Stimulated activated CD8-positive, alpha-beta memory T cell treated with anti-CD3 and anti-CD28 coated beads, Interleukin-7, amount 100 ng/mL, for 1 hour (primary cell): ENCODE data around the gene ACOX3.
"Not testable (repeated sequence)": the region's sequence is repeated elsewhere in the genome, so short reads cannot be mapped to it uniquely, and the experiment has no call there.

Source experiments
- DNase-seq, 2 donors: peaks; one replicate each; pipeline ENCODE4 v3.0.0-alpha.2; 2020; ENCODE audit warnings: low read depth in 2 of 2

The ACOX3 gene

GRCh38 chr4:8387194-8387593 lies 53.3 kb downstream of the ACOX3 start:
- no peak for DNase-seq

GRCh38 chr4:8386731-8387130 lies 53.8 kb downstream of the ACOX3 start:
- DNase-seq: no peak

- not testable (repeated sequence) for DNase-seq
Observed at GRCh38 chr4:8386131-8386530, 54.4 kb downstream of the ACOX3 start.

GRCh38 chr4:8385611-8386010 lies 54.9 kb downstream of the ACOX3 start:
- no peak for DNase-seq

GRCh38 chr4:8385106-8385505 lies 55.4 kb downstream of the ACOX3 start:
- DNase-seq: no peak

- DNase-seq: no peak
Observed at GRCh38 chr4:8384397-8385060, 56.0 kb downstream of the ACOX3 start.

GRCh38 chr4:8383451-8384160 lies 56.9 kb downstream of the ACOX3 start:
- DNase-seq: no peak

GRCh38 chr4:8383016-8383415 lies 57.5 kb downstream of the ACOX3 start:
- DNase-seq: no peak

- DNase-seq: no peak
Observed at GRCh38 chr4:8381814-8382581, 58.5 kb downstream of the ACOX3 start.

GRCh38 chr4:8380511-8381415 lies 59.8 kb downstream of the ACOX3 start:
- DNase-seq: no peak

GRCh38 chr4:8379771-8380170 lies 60.8 kb downstream of the ACOX3 start:
- no peak for DNase-seq

- DNase-seq: no peak
Observed at GRCh38 chr4:8379281-8379680, 61.2 kb downstream of the ACOX3 start.

GRCh38 chr4:8378776-8379175 lies 61.7 kb downstream of the ACOX3 start:
- DNase-seq: no peak

GRCh38 chr4:8378101-8378724 lies 62.3 kb downstream of the ACOX3 start:
- no peak for DNase-seq

- DNase-seq: no peak
Observed at GRCh38 chr4:8377103-8378075, 63.1 kb downstream of the ACOX3 start.

- DNase-seq: no peak
Observed at GRCh38 chr4:8376361-8377102, 64.0 kb downstream of the ACOX3 start.

- no peak for DNase-seq
Observed at GRCh38 chr4:8374851-8375649, 65.5 kb downstream of the ACOX3 start.

- no peak for DNase-seq
Observed at GRCh38 chr4:8373973-8374545, 66.5 kb downstream of the ACOX3 start.
